ENCODE measurements around the gene SLC25A31.

The SLC25A31 gene

DNA sequence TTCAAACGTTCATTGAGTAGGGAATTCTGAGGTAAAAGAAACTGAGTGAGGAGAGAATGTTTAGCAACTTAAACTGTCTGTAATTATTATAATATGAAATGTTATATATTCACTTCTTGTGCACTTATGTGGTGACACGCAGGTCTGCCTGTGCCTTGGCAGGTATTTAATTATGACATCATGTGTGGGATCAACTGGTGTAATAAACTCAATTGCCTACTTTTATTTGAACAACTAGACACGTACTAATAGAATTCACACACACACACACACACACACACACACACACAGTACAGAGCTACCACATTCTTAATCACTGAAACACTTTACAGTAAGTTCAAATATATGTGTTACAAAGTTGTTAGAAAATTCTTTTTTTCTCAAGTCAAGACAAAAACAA lies 20.7 kb upstream of the SLC25A31 start:
- ChIA-PET POLR2A (ENCODE audit: low non-redundant PET) (no interaction called here), CTCF (no interaction called here)
- peak; percentile 25 for DNase-seq (ENCODE audit: low spot score)
- H3K27ac ChIP-seq = peak overlapping the region; percentile 55; the same call in 1 of the 2 replicates
- no peak for TF ChIP-seq CTCF (conservative IDR thresholded peaks at IDR 0.05; ENCODE audit: low read depth)

DNA sequence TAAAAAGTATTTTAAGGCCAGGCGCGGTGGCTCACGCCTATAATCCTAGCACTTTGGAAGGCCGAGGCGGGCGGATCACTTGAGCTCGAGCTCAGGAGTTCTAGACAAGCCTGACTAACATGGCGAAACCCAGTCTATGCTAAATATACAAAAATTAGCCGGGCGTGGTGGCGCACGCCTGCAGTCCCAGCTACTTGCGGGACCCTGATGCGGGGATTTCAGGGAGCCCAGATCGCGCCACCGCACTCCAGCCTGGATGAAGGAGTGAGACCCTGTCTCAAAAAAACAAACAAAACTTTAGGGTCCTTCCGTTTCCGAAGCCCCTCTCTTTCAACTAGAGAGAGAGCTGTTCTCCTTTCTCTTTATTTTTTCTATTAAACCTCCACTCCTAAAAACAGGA lies 1.2 kb downstream of the SLC25A31 start:
- no peak overlapping the region for H3K27ac ChIP-seq
- ChIA-PET CTCF (interaction anchor here (3.2 kb wide), 1 partner anchor 126 kb away, joined by 46 read pairs; no protein-coding TSS in a partner anchor), POLR2A (ENCODE audit: low non-redundant PET) (no interaction called here)
- no peak for DNase-seq (ENCODE audit: low spot score)
- no peak for TF ChIP-seq CTCF (conservative IDR thresholded peaks at IDR 0.05; ENCODE audit: low read depth)

DNA sequence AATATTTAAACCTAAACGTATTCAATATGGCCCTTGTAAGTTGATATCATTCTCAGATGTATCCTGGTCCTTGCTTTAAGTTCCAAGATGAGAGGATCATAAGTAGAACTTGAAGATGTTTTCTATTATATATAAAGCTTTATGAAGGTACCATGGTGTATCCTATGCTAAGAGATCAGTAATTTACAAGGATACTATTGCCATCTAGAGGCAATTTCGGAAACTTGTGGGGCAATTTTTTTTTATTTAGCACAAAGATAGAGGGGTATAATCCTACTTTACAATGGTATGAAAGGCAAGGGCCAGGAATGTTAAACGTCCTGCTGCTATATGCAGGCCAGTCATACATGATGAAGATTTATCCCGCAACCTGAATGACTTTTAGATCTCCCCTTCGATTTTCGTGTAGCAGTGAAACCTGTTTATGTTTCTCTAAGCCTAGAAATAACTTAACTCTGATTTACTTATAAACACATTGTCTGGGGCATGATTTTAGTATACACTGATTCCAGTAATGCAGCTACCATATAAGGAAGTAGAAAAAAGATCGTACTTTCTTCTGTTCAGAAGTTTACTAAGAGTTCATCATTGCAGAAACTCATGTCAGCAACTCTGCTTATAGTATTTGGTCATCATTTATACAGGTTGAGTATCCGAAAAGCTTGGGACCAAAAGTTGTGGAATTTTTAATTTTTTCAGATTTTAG lies 2.6 kb downstream of the SLC25A31 start:
- peak; percentile 68 for TF ChIP-seq CTCF (conservative IDR thresholded peaks at IDR 0.05; ENCODE audit: low read depth)
- POLR2A ChIA-PET (ENCODE audit: low non-redundant PET) = no interaction called here
- CTCF ChIA-PET = interaction anchor here (0.5 to 3.2 kb wide), 19 partner anchors 12 to 1552 kb away, joined by 3 to 46 read pairs (median 3); partner anchors contain the start of gene INTU
- H3K27ac ChIP-seq = no peak overlapping the region
- DNase-seq (ENCODE audit: low spot score) = peak; percentile 56

DNA sequence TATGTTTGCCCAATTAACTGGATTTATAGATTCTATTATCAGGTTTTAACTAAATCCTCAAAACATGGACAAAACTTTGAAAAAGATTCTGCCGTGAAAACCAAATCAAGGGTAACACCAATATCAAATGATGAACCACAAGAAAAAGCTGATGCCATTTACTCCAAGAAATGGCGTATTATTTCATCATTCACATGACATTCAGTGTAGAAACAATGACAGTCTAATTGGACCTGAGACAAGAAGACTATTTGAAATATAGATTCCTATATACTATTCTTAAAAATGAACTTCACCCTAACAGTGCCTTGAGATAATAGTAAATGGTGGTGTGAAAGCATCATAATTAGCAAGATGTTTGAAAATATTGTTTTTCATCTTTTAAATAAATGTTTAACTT lies 4.8 kb downstream of the SLC25A31 start:
- DNase-seq (ENCODE audit: low spot score) = no peak
- no peak for TF ChIP-seq CTCF (conservative IDR thresholded peaks at IDR 0.05; ENCODE audit: low read depth)
- POLR2A ChIA-PET (ENCODE audit: low non-redundant PET) = no interaction called here
- H3K27ac ChIP-seq = no peak overlapping the region
- CTCF ChIA-PET = no interaction called here

DNA sequence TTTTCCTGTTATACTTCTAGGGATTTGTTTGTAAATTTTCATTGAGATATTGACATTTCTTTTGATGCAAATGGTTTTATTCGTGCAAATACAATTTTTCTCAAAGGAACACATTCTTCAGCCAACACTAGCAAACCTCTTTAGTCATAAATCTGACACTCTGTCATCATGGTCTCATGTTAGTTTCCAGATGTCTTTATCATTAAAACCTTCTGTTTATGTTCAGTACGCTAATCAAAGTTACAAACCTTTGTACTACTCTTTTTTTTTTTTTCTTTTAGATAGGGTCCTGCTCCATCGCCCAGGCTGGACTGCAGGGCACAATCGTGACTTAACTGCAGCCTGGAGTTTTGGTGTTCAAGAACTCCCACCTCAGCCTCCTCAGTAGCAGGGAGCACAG lies 7.1 kb downstream of the SLC25A31 start:
- ChIA-PET POLR2A (ENCODE audit: low non-redundant PET) (no interaction called here), CTCF (no interaction called here)
- no peak for DNase-seq (ENCODE audit: low spot score)
- H3K27ac ChIP-seq = no peak overlapping the region
- TF ChIP-seq CTCF (conservative IDR thresholded peaks at IDR 0.05; ENCODE audit: low read depth) = no peak

GRCh38 chr4:127741247-127741646 lies 11.0 kb downstream of the SLC25A31 start:
- ChIA-PET CTCF (no interaction called here), POLR2A (ENCODE audit: low non-redundant PET) (no interaction called here)
- no peak for TF ChIP-seq CTCF (conservative IDR thresholded peaks at IDR 0.05; ENCODE audit: low read depth)

More at GRCh38 chr4:127741247-127741646, 11.0 kb downstream of the SLC25A31 start:
- no peak overlapping the region for H3K27ac ChIP-seq
- DNase-seq (ENCODE audit: low spot score) = no peak
